HL-60/S4 treated with phorbol 12-myristate 13-acetate at 8.2 ng/mL for 4 days and 3 days (cell line): ENCODE measurements around the gene CKLF.

ENCODE experiments used
- in situ Hi-C: fragments of 300-500 bp; cut with MboI; formaldehyde crosslinking; loops from 2 replicates; pipeline ENCODE4 v1.15.0; 2022; ENCODE audit warnings: low sequenced_read_pairs

CKLF gene

DNA sequence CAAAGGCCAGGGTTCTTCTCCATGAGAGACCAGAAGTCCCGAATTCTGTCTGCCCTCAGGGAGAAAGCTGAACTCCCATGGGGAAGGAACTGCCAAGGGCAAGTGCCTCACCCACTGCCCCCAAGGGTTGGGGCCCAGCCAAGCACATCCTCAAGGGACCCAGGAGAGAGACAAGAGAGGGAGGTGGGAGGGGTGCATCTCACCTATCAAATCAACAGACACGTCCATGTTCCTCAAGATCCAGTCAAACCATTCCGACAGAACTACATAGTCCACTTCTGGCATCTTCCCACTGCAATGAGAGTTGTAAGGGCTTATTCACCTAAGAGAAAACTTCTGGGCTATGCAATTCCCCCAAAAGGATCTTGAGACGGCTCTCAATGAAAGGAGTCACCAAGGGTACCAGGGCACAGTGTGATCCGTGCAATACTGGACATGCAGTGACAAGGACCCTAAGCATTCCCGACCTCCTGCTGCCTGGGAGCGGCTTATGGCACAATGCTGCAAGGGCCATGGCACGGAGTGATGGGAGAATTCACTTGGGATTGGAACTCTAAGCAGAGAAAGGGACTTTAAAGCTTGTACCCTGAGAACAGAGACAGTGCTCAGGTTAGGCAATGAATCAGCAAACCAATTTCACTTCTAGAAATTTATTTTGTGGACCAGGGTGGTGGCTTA lies 34.7 kb upstream of the CKLF start:
- in situ Hi-C loops, result no loop called here

- in situ Hi-C loops, result no loop called here
Observed at GRCh38 chr16:66519482-66520373, 32.6 kb upstream of the CKLF start.

DNA sequence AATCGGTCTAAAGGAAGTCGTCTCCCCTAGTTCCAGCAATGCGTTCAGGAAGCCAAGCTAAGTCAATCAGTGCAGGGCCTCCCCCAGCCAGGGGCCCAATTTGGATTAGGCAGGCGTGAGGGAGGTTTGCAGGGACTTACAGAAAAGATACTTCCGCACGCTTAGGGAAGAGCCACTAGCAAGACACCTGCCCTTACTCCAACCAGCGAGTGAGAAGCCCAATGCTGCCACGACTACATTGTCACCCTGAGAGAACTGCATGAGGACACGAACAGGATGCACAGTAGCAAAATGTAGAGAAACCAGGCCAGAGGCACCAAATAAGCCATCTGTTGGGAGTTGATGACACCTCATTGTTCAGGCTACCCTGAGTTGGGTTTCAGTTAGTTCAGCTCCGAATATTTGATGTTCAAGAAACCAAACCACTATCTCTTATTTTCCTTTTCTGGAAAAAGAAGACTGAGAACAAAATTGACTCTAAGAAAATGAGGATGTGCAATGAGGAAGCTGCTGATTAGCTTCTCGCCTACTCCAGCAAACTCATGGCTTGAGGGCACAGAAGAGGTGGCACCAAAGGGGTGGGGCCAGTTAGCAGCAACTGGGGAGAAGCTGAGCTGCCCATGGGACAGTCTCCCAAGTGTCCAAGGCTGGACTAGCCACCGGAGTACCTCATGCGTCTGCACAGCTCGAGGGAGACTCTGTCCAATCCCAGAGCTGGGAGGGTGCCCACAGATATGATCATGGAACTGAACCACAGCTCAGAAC lies 31.8 kb upstream of the CKLF start:
- in situ Hi-C loops, result no loop called here

GRCh38 chr16:66521252-66521713 lies 31.1 kb upstream of the CKLF start:
- in situ Hi-C loops, result no loop called here

- in situ Hi-C loops, result no loop called here
Observed at GRCh38 chr16:66521951-66522771, 30.2 kb upstream of the CKLF start.

- in situ Hi-C loops, result no loop called here
Observed at GRCh38 chr16:66522816-66523590, 29.4 kb upstream of the CKLF start.

DNA sequence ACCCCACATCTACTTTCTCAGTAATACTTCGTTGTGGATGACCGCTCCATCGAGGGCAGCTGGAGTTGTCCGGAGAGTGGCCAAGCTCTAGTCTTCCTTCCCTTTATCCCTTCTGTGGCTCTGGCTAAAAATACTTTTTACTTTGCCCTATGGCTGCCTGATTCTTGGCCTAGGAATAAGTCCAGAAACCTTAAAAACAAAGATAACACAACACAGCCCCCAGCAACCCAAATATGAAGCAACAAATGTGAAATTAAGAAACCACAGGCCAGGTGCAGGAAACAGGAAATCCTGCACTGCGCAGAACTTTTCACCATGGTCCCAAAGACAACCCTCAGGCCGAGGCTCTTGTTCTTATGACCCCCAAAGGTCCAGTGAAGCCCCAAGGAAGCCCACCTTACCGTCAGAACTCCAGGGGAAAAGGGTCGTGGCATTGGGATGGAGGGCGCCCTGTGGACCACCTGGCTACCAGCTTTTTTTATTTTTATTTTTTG lies 28.5 kb upstream of the CKLF start:
- in situ Hi-C loops, result no loop called here

GRCh38 chr16:66524601-66525164 lies 27.7 kb upstream of the CKLF start:
- in situ Hi-C loops, result no loop called here

GRCh38 chr16:66525396-66526180 lies 26.8 kb upstream of the CKLF start:
- in situ Hi-C loops, result no loop called here

DNA sequence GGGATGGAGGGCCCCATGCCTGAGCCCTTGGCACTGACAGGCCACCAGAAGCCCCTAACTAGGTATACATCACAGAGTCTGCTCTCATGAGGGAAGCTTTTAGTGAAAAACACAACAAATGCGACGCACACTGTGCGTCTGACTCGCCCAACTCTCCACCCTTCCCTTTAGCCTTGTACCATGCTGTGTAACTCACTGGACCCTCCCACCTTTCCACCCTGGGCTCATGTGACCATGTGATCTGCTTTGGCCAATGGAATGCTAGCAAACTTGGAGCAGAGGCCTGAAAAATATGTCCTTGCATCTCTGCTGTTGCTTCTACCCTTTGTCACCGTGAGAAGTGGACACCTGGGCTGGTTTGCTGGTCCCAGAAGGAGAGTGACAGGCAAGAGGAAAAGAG lies 24.1 kb upstream of the CKLF start:
- in situ Hi-C loops, result no loop called here

- in situ Hi-C loops, result no loop called here
Observed at GRCh38 chr16:66529475-66529874, 22.9 kb upstream of the CKLF start.

- in situ Hi-C loops, result no loop called here
Observed at GRCh38 chr16:66534376-66534799, 18.0 kb upstream of the CKLF start.

GRCh38 chr16:66536525-66536924 lies 15.9 kb upstream of the CKLF start:
- in situ Hi-C loops, result no loop called here

- in situ Hi-C loops, result no loop called here
Observed at GRCh38 chr16:66537236-66537635, 15.1 kb upstream of the CKLF start.

DNA sequence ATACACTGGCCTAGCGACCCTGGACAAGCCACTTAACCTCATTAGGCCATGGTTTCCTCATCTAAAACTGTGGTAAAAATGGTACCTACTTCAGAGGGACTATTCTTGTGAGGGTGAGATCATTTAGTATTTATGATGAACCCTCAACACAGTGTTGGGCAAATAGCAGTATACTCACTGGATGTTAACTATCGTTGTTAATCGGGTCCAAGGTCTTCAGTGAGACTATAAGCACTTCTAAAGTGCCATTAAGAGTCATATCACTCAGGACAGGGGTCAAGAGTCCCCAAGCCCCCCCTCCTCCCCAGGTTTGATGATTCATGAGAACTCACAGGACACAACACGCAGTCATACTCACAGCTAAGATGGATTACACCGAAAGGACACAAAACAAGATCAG lies 13.5 kb upstream of the CKLF start:
- in situ Hi-C loops, result no loop called here

DNA sequence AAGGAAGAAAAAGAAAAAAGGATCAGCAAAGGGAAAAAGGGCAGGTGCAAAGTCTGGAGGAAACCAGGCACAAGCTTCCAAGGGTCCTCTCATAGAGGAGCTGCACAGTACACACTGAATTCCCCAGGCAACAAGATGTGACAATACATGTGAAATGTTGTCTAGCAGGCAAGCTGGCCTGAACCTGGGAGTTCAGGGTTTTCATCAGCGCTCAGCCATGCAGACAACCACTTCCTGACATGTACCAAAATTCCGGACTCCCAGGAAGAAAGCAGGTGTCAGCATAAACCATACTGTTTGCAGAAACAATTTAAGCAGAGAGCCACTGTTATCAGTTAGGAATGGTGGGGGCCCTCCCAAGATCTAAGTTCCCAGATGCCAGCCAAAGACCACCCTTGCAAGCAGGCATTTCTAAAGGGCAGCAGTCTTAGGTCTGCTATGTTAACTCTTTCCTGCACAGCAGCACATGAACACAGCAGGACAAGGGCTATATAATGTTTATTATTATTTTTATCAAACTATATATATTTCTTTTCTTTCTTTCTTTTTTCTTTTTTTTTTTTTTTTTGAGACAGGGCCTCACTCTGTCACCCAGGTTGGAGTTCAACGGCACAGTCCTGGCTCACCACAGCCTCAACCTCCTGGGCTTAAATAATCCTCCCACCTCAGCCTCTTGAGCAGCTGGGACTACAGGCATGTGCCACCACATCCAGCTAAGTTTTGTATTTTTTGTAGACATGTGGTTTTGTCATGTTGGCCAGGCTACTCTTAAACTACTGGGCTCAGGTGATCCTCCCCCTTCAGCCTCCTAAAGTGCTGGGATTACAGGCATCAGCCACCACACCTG lies 12.5 kb upstream of the CKLF start:
- in situ Hi-C loops, result no loop called here
